Endothelial cell of umbilical vein (primary cell): ENCODE data around the gene EIF2A. TPM values are rescaled to one million over a fixed set of nuclear protein-coding genes. Genes with fewer than 3 reads are reported as not detected.

Source experiments
- BruUV-seq: library from RNA; stranded (reverse); fragments of 400-500 nt; replicated peaks from 2 replicates; lab custom pipeline; 2021; lab: Mats Ljungman, UMichigan
- CTCF ChIA-PET: fragments of 300-600, 350-600 bp; sonication (Branson Sonifier 250); formaldehyde crosslinking; loops from one replicate; lab custom pipeline; 2021; ENCODE audit warnings: antibody characterized with exemption, inconsistent platforms; lab: Charles Lee
- POLR2A ChIA-PET: fragments of 300-600, 350-600 bp; sonication (Branson Sonifier 250); formaldehyde crosslinking; loops from one replicate; lab custom pipeline; 2021; ENCODE audit warnings: antibody characterized with exemption, inconsistent platforms; lab: Charles Lee
- DNase-seq: peaks from one replicate; pipeline ENCODE4 v3.0.0-alpha.2; 2011; ENCODE audit warnings: low read depth, low spot score
- FAIRE-seq: peaks from 2 replicates; lab custom pipeline; 2011; peaks lifted over from hg19 to GRCh38; lab: Jason Lieb, UNC
- H2AFZ ChIP-seq: 2 replicates; pipeline ENCODE4 v1.6.0; 2012; ENCODE audit warnings: low read depth, low read length, control low read depth, inconsistent platforms
- H3K27ac ChIP-seq: 2 replicates; pipeline ENCODE4 v1.5.1; 2011; ENCODE audit warnings: low read depth, mild to moderate bottlenecking, control low read depth, low read length, moderate library complexity; ENCODE audit not compliant: insufficient read depth
- H3K27me3 ChIP-seq, 2 experiments: 2 replicates each; pipeline versions ENCODE4 v1.6.0 to v1.6.1; 2011; ENCODE audit warnings: low read length in 2 of 2, mixed read lengths in 1 of 2; ENCODE audit not compliant: control insufficient read depth in 2 of 2, insufficient read depth in 2 of 2
- H3K36me3 ChIP-seq, 2 experiments: 2 replicates in 1 of 2; 3 replicates in 1 of 2; pipeline ENCODE4 v1.5.1; 2011; ENCODE audit warnings: low read length in 2 of 2, mild to moderate bottlenecking in 1 of 2, moderate library complexity in 1 of 2; ENCODE audit not compliant: control insufficient read depth in 2 of 2, insufficient read depth in 2 of 2; ENCODE audit errors: extremely low read depth in 1 of 2
- H3K4me1 ChIP-seq: 3 replicates; pipeline ENCODE4 v1.5.1; 2011; ENCODE audit warnings: mild to moderate bottlenecking, low read length; ENCODE audit not compliant: control insufficient read depth, insufficient read depth; ENCODE audit errors: extremely low read depth
- H3K4me2 ChIP-seq: 2 replicates; pipeline ENCODE4 v1.6.1; 2011; ENCODE audit warnings: low read length, control low read depth, mixed read lengths; ENCODE audit not compliant: insufficient read depth
- H3K4me3 ChIP-seq, 3 experiments: fragments of 200-600 bp in 1 of 3; sonication (generic), shearing (Covaris generic) in 1 of 3; replicated peaks in 1 of 3; 2 replicates each; pipeline ENCODE4 v1.5.1; 2011 to 2016; ENCODE audit warnings: control low read depth in 3 of 3, low read length in 3 of 3, mild to moderate bottlenecking in 2 of 3, inconsistent platforms in 1 of 3, low read depth in 1 of 3, moderate library complexity in 1 of 3; ENCODE audit not compliant: insufficient read depth in 1 of 3
- H3K79me2 ChIP-seq: 2 replicates; pipeline ENCODE4 v1.6.0; 2012; ENCODE audit warnings: low read length, inconsistent platforms; ENCODE audit not compliant: control insufficient read depth, insufficient read depth
- H3K9ac ChIP-seq: replicated peaks from 2 replicates; pipeline ENCODE3; 2011; ENCODE audit warnings: low read length, control low read depth; ENCODE audit not compliant: insufficient read depth; ENCODE audit errors: extremely low read depth
- H3K9me1 ChIP-seq: replicated peaks from 3 replicates; pipeline ENCODE4 v1.6.0; 2011; ENCODE audit warnings: mild to moderate bottlenecking, low read length; ENCODE audit not compliant: control insufficient read depth, insufficient read depth; ENCODE audit errors: extremely low read depth
- H3K9me3 ChIP-seq: replicated peaks from 2 replicates; pipeline ENCODE4 v1.5.1; 2012; ENCODE audit warnings: low read length, inconsistent platforms; ENCODE audit not compliant: control insufficient read depth, insufficient read depth
- H4K20me1 ChIP-seq: replicated peaks from 2 replicates; pipeline ENCODE3; 2011; ENCODE audit warnings: mild to moderate bottlenecking, low read length; ENCODE audit not compliant: control insufficient read depth, insufficient read depth; ENCODE audit errors: extremely low read depth
- EZH2 ChIP-seq: IDR thresholded peaks from 2 replicates; pipeline ENCODE4 v1.6.1; 2012; ENCODE audit warnings: borderline replicate concordance, low read depth, mild to moderate bottlenecking, moderate library complexity, low read length, inconsistent platforms; ENCODE audit not compliant: severe bottlenecking
- FOS ChIP-seq: IDR thresholded peaks from 2 replicates; pipeline ENCODE4 v1.6.1; 2011; ENCODE audit warnings: mild to moderate bottlenecking, low read length, moderate library complexity, borderline replicate concordance; ENCODE audit not compliant: insufficient read depth
- GATA2 ChIP-seq: IDR thresholded peaks from 2 replicates; pipeline ENCODE4 v1.7.0; 2011; ENCODE audit warnings: low read depth, mild to moderate bottlenecking, moderate library complexity, mixed read lengths, low read length; ENCODE audit not compliant: insufficient read length, insufficient read depth
- JUN ChIP-seq: IDR thresholded peaks from 2 replicates; pipeline ENCODE4 v1.6.1; 2011; ENCODE audit warnings: borderline replicate concordance, low read depth; ENCODE audit not compliant: insufficient read length, insufficient read depth
- MYC ChIP-seq: IDR thresholded peaks from one replicate; pipeline ENCODE4 v1.6.1; 2011; ENCODE audit warnings: mild to moderate bottlenecking, low read depth, low read length
- POLR2A ChIP-seq: IDR thresholded peaks from 2 replicates; pipeline ENCODE4 v1.6.1; 2012; ENCODE audit warnings: low read depth, mild to moderate bottlenecking, control low read depth, low read length
- POLR2AphosphoS5 ChIP-seq: IDR thresholded peaks from 2 replicates; pipeline ENCODE4 v1.6.1; 2012; ENCODE audit warnings: low read depth, mild to moderate bottlenecking, control low read depth, low read length, moderate library complexity; ENCODE audit not compliant: insufficient read depth
- dilution Hi-C: fragments of 300-500 bp; cut with MboI; formaldehyde crosslinking; loops from one replicate; pipeline ENCODE4 v1.15.0; 2019; ENCODE audit warnings: low sequenced_read_pairs; ENCODE audit not compliant: extremely low pct_ligation_motif_present
- intact Hi-C: fragments of 100-400 bp; cut with micrococcal nuclease; formaldehyde crosslinking; loops from one replicate; pipeline ENCODE4 v1.10.0; 2022
- polyA plus RNA-seq, 4 experiments: library from polyadenylated mRNA; depleted of rRNA in 3 of 4; stranded (reverse) in 3 of 4; unstranded in 1 of 4; fragments of >200 nt; gene quantifications; 2 replicates each; pipeline versions ENCODE4 v1.2.1 to v1.2.3, GENCODE V29; 2011 to 2012; ENCODE audit warnings: missing spikeins in 1 of 4
- total RNA-seq: library from RNA; stranded (reverse); gene quantifications from 2 replicates; pipeline ENCODE4 v1.2.3, GENCODE V29; 2021
- TF ChIP-seq, protein P1 (sequence below), 2 donors: IDR thresholded peaks; 1 replicate in 1 of 2; 2 replicates in 1 of 2; pipeline ENCODE4 v1.5.1; 2011; ENCODE audit warnings: low read length in 2 of 2, mild to moderate bottlenecking in 2 of 2, moderate library complexity in 2 of 2, control low read depth in 1 of 2, inconsistent platforms in 1 of 2, low read depth in 1 of 2; ENCODE audit not compliant: insufficient read depth in 1 of 2; ENCODE audit errors: extremely low read depth in 1 of 2
- TF ChIP-seq, protein P2 (sequence below): IDR thresholded peaks from 2 replicates; pipeline ENCODE4 v1.6.1; 2011; ENCODE audit not compliant: insufficient read depth, insufficient read length

Gene EIF2A
- total and polyA plus RNA-seq, 2 donors (not counting 3 experiments of a cell fraction or from before 2014, with no cell fraction given), result 85.2 to 97.6 TPM

DNA sequence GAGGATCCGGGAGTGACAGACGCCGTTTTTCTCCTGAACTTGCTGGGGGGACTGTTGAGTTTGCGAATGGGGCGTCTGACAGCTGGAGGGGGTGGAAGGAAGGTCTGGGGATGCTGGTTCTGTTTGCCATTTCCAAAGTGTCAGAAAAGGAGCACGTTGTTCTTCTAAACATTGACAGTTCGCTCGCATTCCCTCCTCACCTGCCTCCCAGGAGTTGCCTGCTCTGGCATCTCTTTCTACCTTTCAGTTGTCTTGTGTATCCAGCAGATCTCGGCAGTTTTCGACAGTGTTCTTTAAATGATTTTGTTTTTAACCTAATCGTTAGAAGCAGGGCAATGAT lies 57.4 kb downstream of the EIF2A start:
- no peaks in the 10 kb centered on the region for H3K36me3 ChIP-seq
- peak overlapping the region; percentile 82 for H3K9ac ChIP-seq
- peaks cover 54% of the 10 kb centered on the region for H3K79me2 ChIP-seq
- H3K4me2 ChIP-seq, result peak overlapping the region; percentile 89
- H3K27ac ChIP-seq, result peak overlapping the region; percentile 81
- no peaks in the 10 kb centered on the region for H3K9me3 ChIP-seq
- peak overlapping the region; percentile 18 for H2AFZ ChIP-seq
- dilution Hi-C loops, result no loop called here
- peaks cover 5% of the 10 kb centered on the region for H4K20me1 ChIP-seq
- ChIA-PET CTCF (no interaction called here), POLR2A (no interaction called here)
- no peak for DNase-seq
- BruUV-seq, result no TSS peak
- intact Hi-C loops, result loop anchor here (1.0 to 5.0 kb wide), 7 partner anchors 9 to 637 kb away; partner anchors contain the start of genes EIF2A, ERICH6, MED12L and SERP1
- no peaks in the 10 kb centered on the region for H3K9me1 ChIP-seq
- no peak for FAIRE-seq
- TF ChIP-seq, protein P1, sequence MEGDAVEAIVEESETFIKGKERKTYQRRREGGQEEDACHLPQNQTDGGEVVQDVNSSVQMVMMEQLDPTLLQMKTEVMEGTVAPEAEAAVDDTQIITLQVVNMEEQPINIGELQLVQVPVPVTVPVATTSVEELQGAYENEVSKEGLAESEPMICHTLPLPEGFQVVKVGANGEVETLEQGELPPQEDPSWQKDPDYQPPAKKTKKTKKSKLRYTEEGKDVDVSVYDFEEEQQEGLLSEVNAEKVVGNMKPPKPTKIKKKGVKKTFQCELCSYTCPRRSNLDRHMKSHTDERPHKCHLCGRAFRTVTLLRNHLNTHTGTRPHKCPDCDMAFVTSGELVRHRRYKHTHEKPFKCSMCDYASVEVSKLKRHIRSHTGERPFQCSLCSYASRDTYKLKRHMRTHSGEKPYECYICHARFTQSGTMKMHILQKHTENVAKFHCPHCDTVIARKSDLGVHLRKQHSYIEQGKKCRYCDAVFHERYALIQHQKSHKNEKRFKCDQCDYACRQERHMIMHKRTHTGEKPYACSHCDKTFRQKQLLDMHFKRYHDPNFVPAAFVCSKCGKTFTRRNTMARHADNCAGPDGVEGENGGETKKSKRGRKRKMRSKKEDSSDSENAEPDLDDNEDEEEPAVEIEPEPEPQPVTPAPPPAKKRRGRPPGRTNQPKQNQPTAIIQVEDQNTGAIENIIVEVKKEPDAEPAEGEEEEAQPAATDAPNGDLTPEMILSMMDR (IDR thresholded peaks at IDR 0.05; ENCODE audit: extremely low read depth in 1 of 2, insufficient read depth in 1 of 2, low read depth in 1 of 2, low read length in 2 of 2), result no peak
- no peak for TF ChIP-seq FOS
- TF ChIP-seq POLR2AphosphoS5, result no peak
- H3K27me3 ChIP-seq, result no peaks in the 10 kb centered on the region
- peak overlapping the region; percentile 67 to 72 (median 72) for H3K4me3 ChIP-seq
- H3K4me1 ChIP-seq, result peaks cover 29% of the 10 kb centered on the region

DNA sequence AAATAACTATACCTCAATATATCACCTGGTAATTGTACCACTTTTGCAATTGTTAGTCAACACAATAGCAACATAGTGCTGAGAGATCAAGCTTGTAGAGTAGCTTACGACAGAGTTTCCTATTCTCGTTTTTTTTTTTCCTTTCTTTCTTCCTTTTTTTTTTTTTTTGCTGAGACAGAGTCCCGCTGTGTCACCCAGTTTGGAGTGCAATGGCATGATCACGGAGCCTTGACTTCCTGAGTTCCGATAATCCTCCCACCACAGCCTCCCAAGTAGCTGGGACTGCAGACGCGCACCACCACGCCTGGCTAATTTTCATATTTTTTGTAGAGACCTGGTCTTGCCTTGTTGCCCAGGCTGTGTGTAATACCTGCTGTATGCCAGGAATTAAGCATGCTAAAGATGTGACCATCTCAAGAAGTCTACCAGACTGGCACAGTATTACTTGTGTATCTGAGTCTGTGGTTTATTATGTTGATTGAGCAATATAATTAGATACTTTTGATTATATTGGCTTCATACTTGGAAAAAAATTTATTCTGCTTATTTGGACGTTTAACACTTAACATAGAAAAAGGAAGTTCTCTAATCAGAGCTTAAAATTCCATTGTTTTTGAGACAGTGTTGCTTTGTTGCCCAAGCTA lies 59.5 kb downstream of the EIF2A start:
- no peak overlapping the region for H3K9ac ChIP-seq
- BruUV-seq, result no TSS peak
- no peak overlapping the region for H2AFZ ChIP-seq
- dilution Hi-C loops, result no loop called here
- FAIRE-seq (no peak), DNase-seq (no peak)
- no peaks in the 10 kb centered on the region for H3K9me1 ChIP-seq
- H3K9me3 ChIP-seq, result no peaks in the 10 kb centered on the region
- peaks cover 7% of the 10 kb centered on the region for H4K20me1 ChIP-seq
- no peak overlapping the region for H3K27ac ChIP-seq
- H3K79me2 ChIP-seq, result peaks cover 76% of the 10 kb centered on the region
- H3K36me3 ChIP-seq, result no peaks in the 10 kb centered on the region
- intact Hi-C loops, result no loop called here
- H3K27me3 ChIP-seq, result no peaks in the 10 kb centered on the region
- POLR2A ChIA-PET, result no interaction called here
- H3K4me1 ChIP-seq, result peaks cover 12% of the 10 kb centered on the region
- no peak overlapping the region for H3K4me2 ChIP-seq
- no peak for TF ChIP-seq POLR2AphosphoS5
- TF ChIP-seq, protein P2, sequence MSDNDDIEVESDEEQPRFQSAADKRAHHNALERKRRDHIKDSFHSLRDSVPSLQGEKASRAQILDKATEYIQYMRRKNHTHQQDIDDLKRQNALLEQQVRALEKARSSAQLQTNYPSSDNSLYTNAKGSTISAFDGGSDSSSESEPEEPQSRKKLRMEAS, result no peak
- TF ChIP-seq, protein P1 (IDR thresholded peaks at IDR 0.05; ENCODE audit: extremely low read depth in 1 of 2, insufficient read depth in 1 of 2, low read depth in 1 of 2, low read length in 2 of 2), result no peak
- TF ChIP-seq EZH2, result no peak
- no peak for TF ChIP-seq POLR2A
- TF ChIP-seq GATA2, result no peak
- TF ChIP-seq JUN, result no peak
- no peak for TF ChIP-seq FOS
- TF ChIP-seq MYC, result no peak
- no peak overlapping the region for H3K4me3 ChIP-seq
- CTCF ChIA-PET, result interaction anchor here (0.6 to 0.8 kb wide), 4 partner anchors 14 to 116 kb away, joined by 3 to 6 read pairs (median 3); no protein-coding TSS in a partner anchor
